GM23338 (cell line): ENCODE data around the gene LRRC10B. TPM values are rescaled to one million over a fixed set of nuclear protein-coding genes. Genes with fewer than 3 reads are reported as not detected.

Experiments
- ATAC-seq: fragments of 200-7000 bp; cut with Tn5 transposase; 3 replicates; pipeline ENCODE4 v1.9.1; 2020
- DNase-seq: peaks from one replicate; pipeline ENCODE4 v3.0.0-alpha.2; 2015; ENCODE audit warnings: low spot score
- H2AFZ ChIP-seq: fragments of 200-600 bp; sonication (generic); 2 replicates; pipeline ENCODE4 v1.8.0; 2016; ENCODE audit warnings: antibody characterized with exemption, mild to moderate bottlenecking, moderate library complexity
- H3F3A ChIP-seq: fragments of 200-600 bp; sonication (generic); replicated peaks from 2 replicates; pipeline ENCODE4 v1.8.0; 2017; ENCODE audit warnings: antibody characterized with exemption, mixed run types, low read depth
- H3K27ac ChIP-seq: fragments of 200-600 bp; sonication (generic); 2 replicates; pipeline ENCODE4 v1.6.1; 2016; ENCODE audit warnings: low read depth
- H3K27me3 ChIP-seq: fragments of 200-600 bp; sonication (generic); 2 replicates; pipeline ENCODE4 v1.8.0; 2016; ENCODE audit warnings: mild to moderate bottlenecking, mixed run types, moderate library complexity; ENCODE audit not compliant: insufficient read depth
- H3K36me3 ChIP-seq: fragments of 200-600 bp; sonication (generic); 2 replicates; pipeline ENCODE4 v1.8.0; 2016; ENCODE audit warnings: mild to moderate bottlenecking; ENCODE audit not compliant: insufficient read depth
- H3K4me1 ChIP-seq: fragments of 200-600 bp; sonication (generic); 2 replicates; pipeline ENCODE4 v1.8.0; 2016; ENCODE audit warnings: mild to moderate bottlenecking, moderate library complexity; ENCODE audit not compliant: insufficient read depth
- H3K4me2 ChIP-seq: fragments of 200-600 bp; sonication (generic); 2 replicates; pipeline ENCODE4 v1.7.1; 2017; ENCODE audit warnings: mixed run types
- H3K4me3 ChIP-seq: fragments of 200-600 bp; sonication (generic); 2 replicates; pipeline ENCODE4 v1.6.1; 2016; ENCODE audit warnings: mixed run types
- H3K79me2 ChIP-seq: fragments of 200-600 bp; sonication (generic); replicated peaks from 2 replicates; pipeline ENCODE4 v1.8.0; 2017; ENCODE audit warnings: mild to moderate bottlenecking; ENCODE audit not compliant: insufficient read depth
- H3K9me2 ChIP-seq: fragments of 200-600 bp; sonication (generic); 2 replicates; pipeline ENCODE4 v1.8.0; 2017; ENCODE audit not compliant: insufficient read depth
- H4K20me1 ChIP-seq: fragments of 200-600 bp; sonication (generic); replicated peaks from 2 replicates; pipeline ENCODE4 v1.8.0; 2017; ENCODE audit warnings: mild to moderate bottlenecking; ENCODE audit not compliant: insufficient read depth
- H3K27ac Mint-ChIP-seq: 2 replicates; pipeline ENCODE4 v1.8.0; 2020; ENCODE audit warnings: inconsistent platforms, mild to moderate bottlenecking, moderate library complexity, mixed read lengths
- H3K27me3 Mint-ChIP-seq: 3 replicates; pipeline ENCODE4 v1.8.0; 2022; ENCODE audit warnings: low read depth, mild to moderate bottlenecking, moderate library complexity, mixed read lengths, inconsistent platforms; ENCODE audit not compliant: insufficient read depth, poor library complexity
- H3K36me3 Mint-ChIP-seq: 3 replicates; pipeline ENCODE4 v1.8.0; 2021; ENCODE audit warnings: low read depth, mild to moderate bottlenecking, inconsistent platforms, moderate library complexity, mixed read lengths
- H3K4me1 Mint-ChIP-seq: 3 replicates; pipeline ENCODE4 v1.8.0; 2020; ENCODE audit warnings: mild to moderate bottlenecking, inconsistent platforms, mixed read lengths
- H3K4me3 Mint-ChIP-seq: 3 replicates; pipeline ENCODE4 v1.8.0; 2021; ENCODE audit warnings: moderate library complexity, mild to moderate bottlenecking, inconsistent platforms, mixed read lengths
- H3K9me3 Mint-ChIP-seq: 3 replicates; pipeline ENCODE4 v1.8.0; 2020; ENCODE audit warnings: moderate library complexity, mild to moderate bottlenecking, inconsistent platforms, mixed read lengths
- CREB1 ChIP-seq: fragments of 250-450 bp; sonication (Bioruptor Pico); IDR thresholded peaks from 2 replicates; pipeline ENCODE4 v1.5.0; 2020; ENCODE audit warnings: low read depth, mild to moderate bottlenecking, moderate library complexity
- CTCF ChIP-seq, 2 experiments: fragments of 200-600 bp in 1 of 2; sonication (generic) in 1 of 2; conservative IDR thresholded peaks; 2 replicates each; pipeline versions ENCODE4 v1.5.1 to v1.6.1; 2016 to 2017; ENCODE audit warnings: antibody characterized with exemption in 2 of 2, low read depth in 2 of 2, mild to moderate bottlenecking in 2 of 2, moderate library complexity in 1 of 2
- EZH2 ChIP-seq: fragments of 200-600 bp; sonication (generic); IDR thresholded peaks from one replicate; pipeline ENCODE4 v1.8.0; 2017; ENCODE audit warnings: antibody characterized with exemption, mild to moderate bottlenecking, low read depth; ENCODE audit not compliant: unreplicated experiment
- EZH2phosphoT487 ChIP-seq: fragments of 200-600 bp; sonication (generic); IDR thresholded peaks from one replicate; pipeline ENCODE4 v1.8.1; 2018; ENCODE audit warnings: antibody characterized with exemption; ENCODE audit not compliant: unreplicated experiment
- JUNB ChIP-seq: IDR thresholded peaks from one replicate; pipeline ENCODE4 v1.6.1; 2016; ENCODE audit warnings: antibody characterized with exemption; ENCODE audit not compliant: unreplicated experiment
- NANOG ChIP-seq: IDR thresholded peaks from 2 replicates; pipeline ENCODE4 v1.6.1; 2016; ENCODE audit warnings: antibody characterized with exemption, borderline replicate concordance
- POLR2AphosphoS5 ChIP-seq: IDR thresholded peaks from 2 replicates; pipeline ENCODE4 v1.6.1; 2016; ENCODE audit warnings: antibody characterized with exemption, low read depth
- STAT1 ChIP-seq: IDR thresholded peaks from one replicate; pipeline ENCODE4 v1.6.1; 2016; ENCODE audit warnings: antibody characterized with exemption; ENCODE audit not compliant: unreplicated experiment
- ZNF114 ChIP-seq: fragments of 250-450 bp; sonication (Bioruptor Pico); IDR thresholded peaks from 2 replicates; pipeline ENCODE4 v1.5.0; 2020; ENCODE audit warnings: mild to moderate bottlenecking, moderate library complexity
- ZNF331 ChIP-seq: fragments of 250-450 bp; sonication (Bioruptor Pico); IDR thresholded peaks from 2 replicates; pipeline ENCODE4 v1.5.0; 2020; ENCODE audit warnings: low read depth, mild to moderate bottlenecking, moderate library complexity
- polyA plus RNA-seq: library from polyadenylated mRNA; unstranded; fragments of >200 nt; fragmentation: Nextera tagmentation; extraction: Ambion mirVana; gene quantifications from 2 replicates; pipeline ENCODE4 v1.2.1, GENCODE V29; 2016
- total RNA-seq: library from RNA; depleted of rRNA; stranded (reverse); fragments of >200 nt; shearing (Covaris generic); gene quantifications from 2 replicates; pipeline ENCODE4 v1.2.3, GENCODE V29; 2014
- TF ChIP-seq, protein P1 (sequence below): IDR thresholded peaks from 2 replicates; pipeline ENCODE4 v1.6.1; 2016; ENCODE audit warnings: antibody characterized with exemption
- TF ChIP-seq, protein P2 (sequence below): IDR thresholded peaks from one replicate; pipeline ENCODE4 v1.6.1; 2018; ENCODE audit warnings: antibody characterized with exemption; ENCODE audit not compliant: unreplicated experiment
- TF ChIP-seq, protein P3 (sequence below): fragments of 250-450 bp; sonication (Bioruptor Pico); IDR thresholded peaks from 2 replicates; pipeline ENCODE4 v1.5.0; 2020; ENCODE audit warnings: mild to moderate bottlenecking, moderate library complexity

Gene LRRC10B
- total and polyA plus RNA-seq, 2 experiments from 2014 or later: 0.47 to 1.6 TPM

DNA sequence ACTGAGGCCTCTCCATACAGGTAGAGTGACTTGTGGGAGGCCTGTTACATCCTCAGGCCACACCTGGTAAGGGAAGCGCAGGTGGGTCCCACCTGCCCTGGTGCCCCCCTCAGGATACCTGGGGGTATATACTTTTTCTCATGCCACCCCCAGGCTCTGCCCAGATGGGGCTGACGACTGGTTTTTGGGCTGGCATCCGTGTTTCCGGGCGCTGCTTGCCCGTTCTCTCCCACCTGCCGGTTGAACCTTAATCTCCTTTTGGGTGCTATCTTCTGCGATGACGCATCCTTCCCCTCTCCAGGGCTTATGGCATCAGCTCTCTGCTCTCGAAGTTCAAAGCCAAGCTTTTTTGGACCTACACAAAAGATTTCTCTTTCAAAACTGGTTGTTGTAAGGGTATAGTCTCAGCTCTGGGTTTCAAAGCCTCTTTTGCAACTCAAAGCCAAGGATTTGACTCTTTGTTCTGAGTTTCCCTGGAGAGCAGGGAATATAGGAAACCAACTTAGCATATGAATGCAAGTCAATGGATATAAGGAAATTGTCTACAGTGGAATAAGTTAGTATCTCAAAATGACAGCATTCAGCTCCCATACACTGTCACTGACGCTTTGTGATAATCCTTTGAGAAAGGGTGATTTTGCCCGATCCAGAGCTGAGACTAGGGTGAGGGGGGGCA lies 8.6 kb upstream of the LRRC10B start:
- no peaks in the 10 kb centered on the region; the same call in 1 of the 2 replicates for H3K36me3 ChIP-seq
- no peaks in the 10 kb centered on the region for H3K9me3 Mint-ChIP-seq
- H3K27me3 Mint-ChIP-seq: peaks cover 11% of the 10 kb centered on the region
- no peaks in the 10 kb centered on the region for H3K36me3 Mint-ChIP-seq
- no peaks in the 10 kb centered on the region for H3K9me2 ChIP-seq
- H3K27ac ChIP-seq: no peak overlapping the region
- H3K4me1 ChIP-seq: peaks cover 26% of the 10 kb centered on the region; the same call in 1 of the 2 replicates
- H3K27me3 ChIP-seq: peaks cover 8% of the 10 kb centered on the region; the same call in 1 of the 2 replicates
- peaks cover 10% of the 10 kb centered on the region; the same call in 1 of the 2 replicates for H3F3A ChIP-seq
- peaks cover 39% of the 10 kb centered on the region for H3K4me1 Mint-ChIP-seq
- H4K20me1 ChIP-seq: no peaks in the 10 kb centered on the region
- ATAC-seq (peak; percentile 77), DNase-seq (peak; percentile 81)
- peak overlapping the region; percentile 51 for H3K4me3 Mint-ChIP-seq
- no peak for TF ChIP-seq EZH2phosphoT487
- no peak for TF ChIP-seq POLR2AphosphoS5
- no peak for TF ChIP-seq STAT1
- TF ChIP-seq, protein P1, sequence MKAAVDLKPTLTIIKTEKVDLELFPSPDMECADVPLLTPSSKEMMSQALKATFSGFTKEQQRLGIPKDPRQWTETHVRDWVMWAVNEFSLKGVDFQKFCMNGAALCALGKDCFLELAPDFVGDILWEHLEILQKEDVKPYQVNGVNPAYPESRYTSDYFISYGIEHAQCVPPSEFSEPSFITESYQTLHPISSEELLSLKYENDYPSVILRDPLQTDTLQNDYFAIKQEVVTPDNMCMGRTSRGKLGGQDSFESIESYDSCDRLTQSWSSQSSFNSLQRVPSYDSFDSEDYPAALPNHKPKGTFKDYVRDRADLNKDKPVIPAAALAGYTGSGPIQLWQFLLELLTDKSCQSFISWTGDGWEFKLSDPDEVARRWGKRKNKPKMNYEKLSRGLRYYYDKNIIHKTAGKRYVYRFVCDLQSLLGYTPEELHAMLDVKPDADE: no peak
- peak; percentile 93 for TF ChIP-seq NANOG
- TF ChIP-seq, protein P2, sequence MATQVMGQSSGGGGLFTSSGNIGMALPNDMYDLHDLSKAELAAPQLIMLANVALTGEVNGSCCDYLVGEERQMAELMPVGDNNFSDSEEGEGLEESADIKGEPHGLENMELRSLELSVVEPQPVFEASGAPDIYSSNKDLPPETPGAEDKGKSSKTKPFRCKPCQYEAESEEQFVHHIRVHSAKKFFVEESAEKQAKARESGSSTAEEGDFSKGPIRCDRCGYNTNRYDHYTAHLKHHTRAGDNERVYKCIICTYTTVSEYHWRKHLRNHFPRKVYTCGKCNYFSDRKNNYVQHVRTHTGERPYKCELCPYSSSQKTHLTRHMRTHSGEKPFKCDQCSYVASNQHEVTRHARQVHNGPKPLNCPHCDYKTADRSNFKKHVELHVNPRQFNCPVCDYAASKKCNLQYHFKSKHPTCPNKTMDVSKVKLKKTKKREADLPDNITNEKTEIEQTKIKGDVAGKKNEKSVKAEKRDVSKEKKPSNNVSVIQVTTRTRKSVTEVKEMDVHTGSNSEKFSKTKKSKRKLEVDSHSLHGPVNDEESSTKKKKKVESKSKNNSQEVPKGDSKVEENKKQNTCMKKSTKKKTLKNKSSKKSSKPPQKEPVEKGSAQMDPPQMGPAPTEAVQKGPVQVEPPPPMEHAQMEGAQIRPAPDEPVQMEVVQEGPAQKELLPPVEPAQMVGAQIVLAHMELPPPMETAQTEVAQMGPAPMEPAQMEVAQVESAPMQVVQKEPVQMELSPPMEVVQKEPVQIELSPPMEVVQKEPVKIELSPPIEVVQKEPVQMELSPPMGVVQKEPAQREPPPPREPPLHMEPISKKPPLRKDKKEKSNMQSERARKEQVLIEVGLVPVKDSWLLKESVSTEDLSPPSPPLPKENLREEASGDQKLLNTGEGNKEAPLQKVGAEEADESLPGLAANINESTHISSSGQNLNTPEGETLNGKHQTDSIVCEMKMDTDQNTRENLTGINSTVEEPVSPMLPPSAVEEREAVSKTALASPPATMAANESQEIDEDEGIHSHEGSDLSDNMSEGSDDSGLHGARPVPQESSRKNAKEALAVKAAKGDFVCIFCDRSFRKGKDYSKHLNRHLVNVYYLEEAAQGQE: no peak
- TF ChIP-seq EZH2: no peak
- TF ChIP-seq ZNF114 (CRISPR knock-in tag): no peak
- TF ChIP-seq ZNF331: no peak
- TF ChIP-seq CTCF (conservative IDR thresholded peaks at IDR 0.05; ENCODE audit: low read depth in 2 of 2): 0 out of 4 replicates have a peak, but pooled peaks of 1 of the 2 experiments have one; percentile 15
- TF ChIP-seq CREB1 (CRISPR knock-in tag): peak; percentile 75
- TF ChIP-seq, protein P3, sequence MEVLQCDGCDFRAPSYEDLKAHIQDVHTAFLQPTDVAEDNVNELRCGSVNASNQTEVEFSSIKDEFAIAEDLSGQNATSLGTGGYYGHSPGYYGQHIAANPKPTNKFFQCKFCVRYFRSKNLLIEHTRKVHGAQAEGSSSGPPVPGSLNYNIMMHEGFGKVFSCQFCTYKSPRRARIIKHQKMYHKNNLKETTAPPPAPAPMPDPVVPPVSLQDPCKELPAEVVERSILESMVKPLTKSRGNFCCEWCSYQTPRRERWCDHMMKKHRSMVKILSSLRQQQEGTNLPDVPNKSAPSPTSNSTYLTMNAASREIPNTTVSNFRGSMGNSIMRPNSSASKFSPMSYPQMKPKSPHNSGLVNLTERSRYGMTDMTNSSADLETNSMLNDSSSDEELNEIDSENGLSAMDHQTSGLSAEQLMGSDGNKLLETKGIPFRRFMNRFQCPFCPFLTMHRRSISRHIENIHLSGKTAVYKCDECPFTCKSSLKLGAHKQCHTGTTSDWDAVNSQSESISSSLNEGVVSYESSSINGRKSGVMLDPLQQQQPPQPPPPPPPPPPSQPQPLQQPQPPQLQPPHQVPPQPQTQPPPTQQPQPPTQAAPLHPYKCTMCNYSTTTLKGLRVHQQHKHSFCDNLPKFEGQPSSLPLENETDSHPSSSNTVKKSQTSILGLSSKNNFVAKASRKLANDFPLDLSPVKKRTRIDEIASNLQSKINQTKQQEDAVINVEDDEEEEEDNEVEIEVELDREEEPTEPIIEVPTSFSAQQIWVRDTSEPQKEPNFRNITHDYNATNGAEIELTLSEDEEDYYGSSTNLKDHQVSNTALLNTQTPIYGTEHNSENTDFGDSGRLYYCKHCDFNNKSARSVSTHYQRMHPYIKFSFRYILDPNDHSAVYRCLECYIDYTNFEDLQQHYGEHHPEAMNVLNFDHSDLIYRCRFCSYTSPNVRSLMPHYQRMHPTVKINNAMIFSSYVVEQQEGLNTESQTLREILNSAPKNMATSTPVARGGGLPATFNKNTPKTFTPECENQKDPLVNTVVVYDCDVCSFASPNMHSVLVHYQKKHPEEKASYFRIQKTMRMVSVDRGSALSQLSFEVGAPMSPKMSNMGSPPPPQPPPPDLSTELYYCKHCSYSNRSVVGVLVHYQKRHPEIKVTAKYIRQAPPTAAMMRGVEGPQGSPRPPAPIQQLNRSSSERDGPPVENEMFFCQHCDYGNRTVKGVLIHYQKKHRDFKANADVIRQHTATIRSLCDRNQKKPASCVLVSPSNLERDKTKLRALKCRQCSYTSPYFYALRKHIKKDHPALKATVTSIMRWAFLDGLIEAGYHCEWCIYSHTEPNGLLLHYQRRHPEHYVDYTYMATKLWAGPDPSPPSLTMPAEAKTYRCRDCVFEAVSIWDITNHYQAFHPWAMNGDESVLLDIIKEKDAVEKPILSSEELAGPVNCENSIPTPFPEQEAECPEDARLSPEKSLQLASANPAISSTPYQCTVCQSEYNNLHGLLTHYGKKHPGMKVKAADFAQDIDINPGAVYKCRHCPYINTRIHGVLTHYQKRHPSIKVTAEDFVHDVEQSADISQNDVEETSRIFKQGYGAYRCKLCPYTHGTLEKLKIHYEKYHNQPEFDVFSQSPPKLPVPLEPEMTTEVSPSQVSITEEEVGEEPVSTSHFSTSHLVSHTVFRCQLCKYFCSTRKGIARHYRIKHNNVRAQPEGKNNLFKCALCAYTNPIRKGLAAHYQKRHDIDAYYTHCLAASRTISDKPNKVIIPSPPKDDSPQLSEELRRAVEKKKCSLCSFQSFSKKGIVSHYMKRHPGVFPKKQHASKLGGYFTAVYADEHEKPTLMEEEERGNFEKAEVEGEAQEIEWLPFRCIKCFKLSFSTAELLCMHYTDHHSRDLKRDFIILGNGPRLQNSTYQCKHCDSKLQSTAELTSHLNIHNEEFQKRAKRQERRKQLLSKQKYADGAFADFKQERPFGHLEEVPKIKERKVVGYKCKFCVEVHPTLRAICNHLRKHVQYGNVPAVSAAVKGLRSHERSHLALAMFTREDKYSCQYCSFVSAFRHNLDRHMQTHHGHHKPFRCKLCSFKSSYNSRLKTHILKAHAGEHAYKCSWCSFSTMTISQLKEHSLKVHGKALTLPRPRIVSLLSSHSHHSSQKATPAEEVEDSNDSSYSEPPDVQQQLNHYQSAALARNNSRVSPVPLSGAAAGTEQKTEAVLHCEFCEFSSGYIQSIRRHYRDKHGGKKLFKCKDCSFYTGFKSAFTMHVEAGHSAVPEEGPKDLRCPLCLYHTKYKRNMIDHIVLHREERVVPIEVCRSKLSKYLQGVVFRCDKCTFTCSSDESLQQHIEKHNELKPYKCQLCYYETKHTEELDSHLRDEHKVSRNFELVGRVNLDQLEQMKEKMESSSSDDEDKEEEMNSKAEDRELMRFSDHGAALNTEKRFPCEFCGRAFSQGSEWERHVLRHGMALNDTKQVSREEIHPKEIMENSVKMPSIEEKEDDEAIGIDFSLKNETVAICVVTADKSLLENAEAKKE: peak; percentile 57
- no peak for TF ChIP-seq JUNB
- H3K4me2 ChIP-seq: peak overlapping the region; percentile 50
- no peaks in the 10 kb centered on the region for H3K79me2 ChIP-seq
- no peak overlapping the region for H3K4me3 ChIP-seq
- peak overlapping the region; percentile 46 for H3K27ac Mint-ChIP-seq
- no peak overlapping the region for H2AFZ ChIP-seq
